Keratinocyte (primary cell): ENCODE measurements around the gene RHPN2. TPM values are rescaled to one million over a fixed set of nuclear protein-coding genes. Genes with fewer than 3 reads are reported as not detected.
"Not testable (repeated sequence)": the region's sequence is repeated elsewhere in the genome, so short reads cannot be mapped to it uniquely, and the experiment has no call there.

Experiments
- DNase-seq: peaks from one replicate; pipeline ENCODE4 v3.0.0-alpha.2; 2011; ENCODE audit warnings: low read depth, missing footprints, low spot score
- FAIRE-seq: peaks from 2 replicates; lab custom pipeline; 2011; peaks lifted over from hg19 to GRCh38; lab: Jason Lieb, UNC
- H2AFZ ChIP-seq: 2 replicates; pipeline ENCODE4 v1.6.0; 2012; ENCODE audit warnings: low read length, control low read depth, inconsistent platforms; ENCODE audit not compliant: control insufficient read depth
- H3K27ac ChIP-seq: 2 replicates; pipeline ENCODE4 v1.5.1; 2011; ENCODE audit warnings: low read length; ENCODE audit not compliant: control insufficient read depth, insufficient read depth
- H3K27me3 ChIP-seq: 3 replicates; pipeline ENCODE4 v1.6.0; 2011; ENCODE audit warnings: low read length; ENCODE audit not compliant: control insufficient read depth, insufficient read depth; ENCODE audit errors: extremely low read depth
- H3K36me3 ChIP-seq, 2 experiments: 2 replicates in 1 of 2; 3 replicates in 1 of 2; pipeline ENCODE4 v1.5.1; 2011; ENCODE audit warnings: low read length in 2 of 2, mild to moderate bottlenecking in 1 of 2; ENCODE audit not compliant: control insufficient read depth in 2 of 2, insufficient read depth in 2 of 2; ENCODE audit errors: extremely low read depth in 1 of 2
- H3K4me1 ChIP-seq: 3 replicates; pipeline ENCODE4 v1.5.1; 2011; ENCODE audit warnings: low read length; ENCODE audit not compliant: control insufficient read depth, insufficient read depth; ENCODE audit errors: extremely low read depth
- H3K4me2 ChIP-seq: 3 replicates; pipeline ENCODE4 v1.6.0; 2011; ENCODE audit warnings: low read depth, low read length; ENCODE audit not compliant: control insufficient read depth, insufficient read depth; ENCODE audit errors: extremely low read depth
- H3K4me3 ChIP-seq, 3 experiments: fragments of 200-600 bp in 1 of 3; sonication (generic) in 1 of 3; 2 replicates in 2 of 3; 3 replicates in 1 of 3; pipeline ENCODE4 v1.5.1; 2011 to 2016; ENCODE audit warnings: low read length in 3 of 3, mild to moderate bottlenecking in 3 of 3, control low read depth in 2 of 3, inconsistent platforms in 1 of 3, low read depth in 1 of 3, mixed read lengths in 1 of 3, mixed run types in 1 of 3, moderate library complexity in 1 of 3; ENCODE audit not compliant: control insufficient read depth in 2 of 3, insufficient read depth in 2 of 3; ENCODE audit errors: extremely low read depth in 1 of 3
- H3K79me2 ChIP-seq: 2 replicates; pipeline ENCODE4 v1.6.0; 2012; ENCODE audit warnings: low read length; ENCODE audit not compliant: control insufficient read depth, insufficient read depth
- H3K9ac ChIP-seq: 3 replicates; pipeline ENCODE4 v1.6.0; 2011; ENCODE audit warnings: low read length; ENCODE audit not compliant: control insufficient read depth, insufficient read depth; ENCODE audit errors: extremely low read depth
- H3K9me1 ChIP-seq: 3 replicates; pipeline ENCODE4 v1.6.0; 2011; ENCODE audit warnings: low read length; ENCODE audit not compliant: control insufficient read depth, insufficient read depth; ENCODE audit errors: extremely low read depth
- H3K9me3 ChIP-seq: 2 replicates; pipeline ENCODE4 v1.5.1; 2012; ENCODE audit warnings: low read depth, low read length; ENCODE audit not compliant: control insufficient read depth
- H4K20me1 ChIP-seq: 3 replicates; pipeline ENCODE4 v1.6.0; 2011; ENCODE audit warnings: low read length; ENCODE audit not compliant: control insufficient read depth, insufficient read depth; ENCODE audit errors: extremely low read depth
- EZH2 ChIP-seq: IDR thresholded peaks from one replicate; pipeline ENCODE4 v1.6.1; 2012; ENCODE audit warnings: inconsistent platforms, mild to moderate bottlenecking, low read length, moderate library complexity
- dilution Hi-C: fragments of 300-500 bp; cut with MboI; formaldehyde crosslinking; loops from one replicate; pipeline ENCODE4 v1.7.0; 2020; ENCODE audit warnings: low sequenced_read_pairs; ENCODE audit not compliant: extremely low pct_ligation_motif_present
- polyA plus RNA-seq, 5 experiments: library from polyadenylated mRNA; depleted of rRNA in 3 of 5; stranded (reverse) in 3 of 5; stranded (forward) in 1 of 5; unstranded in 1 of 5; fragments of >200 nt; gene quantifications; 1 replicate in 1 of 5; 2 replicates in 3 of 5; 3 replicates in 1 of 5; pipeline versions ENCODE4 v1.2.1 to v1.2.3, GENCODE V29; 2011 to 2012; ENCODE audit warnings: missing spikeins in 2 of 5, low read depth in 1 of 5, low replicate concordance in 1 of 5
- TF ChIP-seq, protein P1 (sequence below), 3 experiments: IDR thresholded peaks in 1 of 3; conservative IDR thresholded peaks in 1 of 3; optimal IDR thresholded peaks in 1 of 3; 2 replicates in 2 of 3; 3 replicates in 1 of 3; pipeline versions ENCODE3 to v1.5.1; 2011; ENCODE audit warnings: low read length in 3 of 3, mild to moderate bottlenecking in 3 of 3, moderate library complexity in 2 of 3, control low read depth in 1 of 3, inconsistent platforms in 1 of 3; ENCODE audit not compliant: insufficient read depth in 2 of 3; ENCODE audit errors: extremely low read depth in 1 of 3

RHPN2 gene
- polyA plus RNA-seq, 1 donor (not counting 4 experiments of a cell fraction or from before 2014, with no cell fraction given) = 6.6 TPM

DNA sequence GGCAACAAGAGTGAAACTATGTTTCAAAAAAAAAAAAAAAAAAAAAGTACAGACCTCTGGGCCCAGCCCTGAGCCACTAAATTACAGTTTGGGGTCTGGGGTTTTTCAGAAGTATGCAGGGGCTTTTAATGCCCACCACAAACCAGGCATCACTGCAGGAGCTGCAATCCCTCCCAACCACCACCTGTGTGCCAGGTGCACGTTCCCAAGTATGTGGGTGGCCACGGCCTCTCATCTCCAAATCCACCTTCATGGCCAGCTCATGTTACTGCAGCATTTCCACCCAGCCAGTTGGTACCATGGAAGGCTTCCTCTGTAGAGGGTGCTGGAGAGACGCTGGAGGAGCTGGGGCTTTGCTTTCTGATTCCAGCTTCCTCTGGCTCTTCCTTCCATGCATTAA lies 119.4 kb downstream of the RHPN2 start:
- no peak overlapping the region for H3K4me2 ChIP-seq
- dilution Hi-C loops = no loop called here
- no peak for FAIRE-seq
- H3K9ac ChIP-seq = no peak overlapping the region
- H3K9me3 ChIP-seq = no peaks in the 10 kb centered on the region
- no peaks in the 10 kb centered on the region for H3K27me3 ChIP-seq
- no peak overlapping the region for H2AFZ ChIP-seq
- H3K9me1 ChIP-seq = no peaks in the 10 kb centered on the region
- peaks cover 3 to 14% of the 10 kb centered on the region in 2 experiments for H3K36me3 ChIP-seq
- H3K4me1 ChIP-seq = no peaks in the 10 kb centered on the region
- H3K79me2 ChIP-seq = no peaks in the 10 kb centered on the region
- no peak for DNase-seq
- TF ChIP-seq, protein P1, sequence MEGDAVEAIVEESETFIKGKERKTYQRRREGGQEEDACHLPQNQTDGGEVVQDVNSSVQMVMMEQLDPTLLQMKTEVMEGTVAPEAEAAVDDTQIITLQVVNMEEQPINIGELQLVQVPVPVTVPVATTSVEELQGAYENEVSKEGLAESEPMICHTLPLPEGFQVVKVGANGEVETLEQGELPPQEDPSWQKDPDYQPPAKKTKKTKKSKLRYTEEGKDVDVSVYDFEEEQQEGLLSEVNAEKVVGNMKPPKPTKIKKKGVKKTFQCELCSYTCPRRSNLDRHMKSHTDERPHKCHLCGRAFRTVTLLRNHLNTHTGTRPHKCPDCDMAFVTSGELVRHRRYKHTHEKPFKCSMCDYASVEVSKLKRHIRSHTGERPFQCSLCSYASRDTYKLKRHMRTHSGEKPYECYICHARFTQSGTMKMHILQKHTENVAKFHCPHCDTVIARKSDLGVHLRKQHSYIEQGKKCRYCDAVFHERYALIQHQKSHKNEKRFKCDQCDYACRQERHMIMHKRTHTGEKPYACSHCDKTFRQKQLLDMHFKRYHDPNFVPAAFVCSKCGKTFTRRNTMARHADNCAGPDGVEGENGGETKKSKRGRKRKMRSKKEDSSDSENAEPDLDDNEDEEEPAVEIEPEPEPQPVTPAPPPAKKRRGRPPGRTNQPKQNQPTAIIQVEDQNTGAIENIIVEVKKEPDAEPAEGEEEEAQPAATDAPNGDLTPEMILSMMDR (optimal IDR thresholded peaks at IDR 0.05 in 1 of 3, IDR thresholded peaks at IDR 0.05 in 1 of 3, conservative IDR thresholded peaks at IDR 0.05 in 1 of 3; ENCODE audit: extremely low read depth in 1 of 3, insufficient read depth in 2 of 3, low read length in 3 of 3) = no peak
- TF ChIP-seq EZH2 = no peak
- no peak overlapping the region for H3K27ac ChIP-seq
- no peaks in the 10 kb centered on the region for H4K20me1 ChIP-seq
- H3K4me3 ChIP-seq = no peak overlapping the region

DNA sequence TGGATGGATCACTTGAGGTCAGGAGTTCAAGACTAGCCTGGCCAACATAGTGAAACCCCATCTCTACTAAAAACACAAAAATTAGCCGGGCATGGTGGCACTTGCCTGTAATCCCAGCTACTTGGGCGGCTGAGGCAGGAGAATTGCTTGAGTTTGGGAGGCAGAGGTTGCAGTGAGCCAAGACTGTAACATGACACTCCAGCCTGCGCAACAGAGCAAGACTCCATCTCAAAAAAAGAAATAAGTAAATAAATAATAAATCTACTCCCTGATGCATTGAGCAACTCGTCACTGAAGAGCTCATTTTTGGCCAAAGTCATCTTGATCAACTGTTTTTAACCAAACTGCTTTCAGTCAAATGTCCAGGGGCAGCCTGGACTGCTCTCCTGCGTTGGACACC lies 123.4 kb downstream of the RHPN2 start:
- H3K9me3 ChIP-seq, H3K27ac ChIP-seq, DNase-seq, H3K4me1 ChIP-seq, H3K4me3 ChIP-seq, H2AFZ ChIP-seq, H3K9me1 ChIP-seq, FAIRE-seq, H4K20me1 ChIP-seq, H3K27me3 ChIP-seq, H3K4me2 ChIP-seq, H3K79me2 ChIP-seq, H3K9ac ChIP-seq, dilution Hi-C loops: not testable (repeated sequence)
- peaks cover 3 to 12% of the 10 kb centered on the region in 2 experiments for H3K36me3 ChIP-seq

DNA sequence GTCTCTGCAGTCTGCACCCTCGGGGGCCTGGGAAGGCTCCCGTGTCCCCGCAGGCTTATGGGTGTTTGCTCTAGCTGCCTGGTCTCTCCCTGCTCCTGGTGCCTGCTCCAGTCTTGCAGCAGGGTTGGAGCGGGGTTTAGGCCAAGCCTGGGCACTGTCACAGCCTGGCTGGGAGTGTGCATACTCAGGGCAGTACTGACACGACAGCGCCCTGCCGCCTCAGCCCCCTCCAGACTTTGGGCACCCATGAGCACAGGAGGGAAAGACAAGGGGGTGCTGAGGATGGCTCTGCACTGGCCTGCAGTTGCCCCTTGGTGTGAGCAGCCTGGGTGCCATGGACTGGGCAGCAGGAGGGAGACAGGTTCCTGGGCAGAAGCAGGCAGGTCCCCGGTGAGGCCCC lies 128.6 kb downstream of the RHPN2 start:
- Histone ChIP-seq H3K36me3 (peaks cover 3 to 9% of the 10 kb centered on the region in 2 experiments), H3K9ac (no peak overlapping the region), H3K4me3 (no peak overlapping the region), H3K79me2 (no peaks in the 10 kb centered on the region), H2AFZ (no peak overlapping the region), H3K4me1 (no peaks in the 10 kb centered on the region), H3K27ac (no peak overlapping the region), H3K9me1 (no peaks in the 10 kb centered on the region), H3K4me2 (no peak overlapping the region), H3K27me3 (no peaks in the 10 kb centered on the region), H3K9me3 (no peaks in the 10 kb centered on the region), H4K20me1 (no peaks in the 10 kb centered on the region)
- TF ChIP-seq EZH2 = no peak
- TF ChIP-seq, protein P1 (optimal IDR thresholded peaks at IDR 0.05 in 1 of 3, IDR thresholded peaks at IDR 0.05 in 1 of 3, conservative IDR thresholded peaks at IDR 0.05 in 1 of 3; ENCODE audit: extremely low read depth in 1 of 3, insufficient read depth in 2 of 3, low read length in 3 of 3) = no peak
- dilution Hi-C loops = no loop called here
- FAIRE-seq (no peak), DNase-seq (no peak)
